ENCODE results near the gene CD79B. TPM values are rescaled to one million over a fixed set of nuclear protein-coding genes. Genes with fewer than 3 reads are reported as not detected.

Gene CD79B
- total RNA-seq, 1 donor from 2014 or later: 2.2 TPM

DNA sequence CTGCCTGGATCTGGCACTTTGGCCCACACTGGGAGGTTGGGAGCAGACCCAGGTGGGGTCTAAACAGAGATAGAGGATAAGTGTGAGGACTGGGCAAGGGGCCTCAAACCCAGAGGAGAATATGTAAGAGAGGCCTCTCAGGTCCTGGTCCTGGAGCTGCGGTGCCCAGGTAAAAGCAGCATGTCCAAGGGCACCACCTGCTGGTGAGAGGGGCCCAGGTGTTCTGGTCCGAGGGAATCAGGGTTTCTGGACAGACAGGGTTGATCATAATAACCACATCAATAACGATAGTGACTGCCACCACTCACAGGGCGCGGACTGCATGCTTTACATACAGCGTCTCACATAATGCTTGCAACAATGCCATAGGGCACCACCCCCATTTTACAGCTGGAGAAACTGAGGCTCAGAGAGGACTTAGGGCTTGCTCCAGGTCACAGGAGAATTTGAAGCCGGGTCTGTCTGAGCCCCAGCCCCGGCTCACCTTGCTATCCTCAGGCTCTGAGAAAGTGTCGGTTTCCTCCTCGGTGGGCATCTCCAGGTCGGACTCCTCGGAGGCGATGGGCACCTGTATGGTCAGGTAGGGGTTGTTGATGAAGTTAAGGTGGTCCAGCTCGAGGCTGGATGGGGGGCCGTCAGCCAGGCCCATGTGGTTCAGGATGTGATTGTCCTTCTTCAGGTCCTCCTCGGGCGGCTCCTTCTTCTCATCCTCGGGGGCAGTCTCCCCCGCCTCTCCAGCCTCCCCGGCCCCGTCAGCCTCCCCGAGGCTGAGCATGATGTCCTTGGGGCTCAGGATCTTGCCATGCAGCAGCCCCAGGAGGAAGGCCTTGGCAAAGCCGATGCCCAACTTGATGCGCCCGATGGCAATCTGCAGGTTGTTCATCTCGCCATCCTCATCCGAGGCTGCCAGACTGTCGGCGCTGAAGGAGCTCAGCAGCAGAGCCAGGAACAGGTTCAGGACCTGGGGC lies 19.1 kb upstream of the CD79B start:
- DNase-seq: no peak

DNA sequence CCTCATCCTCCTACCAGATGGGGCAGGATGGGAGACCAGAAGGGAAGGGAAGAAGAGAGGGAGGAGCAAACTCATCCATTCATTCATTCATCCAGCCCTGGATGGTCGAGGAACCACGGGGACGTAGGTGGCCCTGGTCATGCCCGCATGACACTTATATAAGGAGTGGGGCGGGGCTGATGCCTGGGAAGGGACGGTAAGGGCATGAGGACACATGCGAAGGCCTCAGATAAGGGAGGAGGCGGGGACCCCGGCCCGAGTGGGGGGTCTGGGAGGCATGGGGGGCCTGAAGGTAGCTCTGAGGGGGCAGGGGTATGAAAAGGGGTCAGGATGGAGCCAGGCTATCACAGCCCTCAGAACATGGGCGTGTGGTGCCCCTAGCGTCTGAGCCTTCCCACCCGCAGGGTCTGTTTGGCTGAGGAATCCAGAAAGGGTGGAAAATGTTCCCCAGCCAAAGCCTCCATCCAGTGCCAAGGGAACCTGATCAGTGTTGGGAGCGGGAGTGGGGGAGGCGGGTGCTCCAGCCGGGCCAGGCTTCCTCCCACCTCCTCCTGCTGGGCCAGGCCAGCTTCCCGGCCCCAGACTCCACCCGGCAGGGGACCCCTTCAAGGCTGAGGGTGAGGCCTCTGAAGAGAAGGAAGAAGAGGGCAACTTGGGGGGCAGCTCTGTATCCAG lies 17.6 kb upstream of the CD79B start:
- no peak for DNase-seq

DNA sequence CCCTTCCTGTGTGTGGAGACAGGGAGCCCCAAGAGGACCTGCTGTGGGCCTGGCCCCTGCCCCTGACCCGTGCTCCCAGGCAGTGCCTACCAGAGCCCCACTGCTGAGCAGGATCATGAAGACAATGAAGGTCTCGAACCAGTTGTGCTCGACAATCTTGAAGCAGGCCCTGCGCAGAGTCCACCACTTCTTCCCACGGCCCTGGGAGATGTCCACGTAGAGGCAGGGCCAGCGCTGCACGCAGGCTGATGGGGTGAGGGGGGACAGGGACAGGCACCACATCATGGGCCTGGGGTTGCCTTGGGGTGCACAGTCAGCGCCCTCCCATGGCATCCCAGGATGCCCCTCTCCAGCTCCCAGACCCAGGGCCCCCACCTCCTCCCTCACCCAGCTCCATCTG lies 16.4 kb upstream of the CD79B start:
- DNase-seq: no peak

DNA sequence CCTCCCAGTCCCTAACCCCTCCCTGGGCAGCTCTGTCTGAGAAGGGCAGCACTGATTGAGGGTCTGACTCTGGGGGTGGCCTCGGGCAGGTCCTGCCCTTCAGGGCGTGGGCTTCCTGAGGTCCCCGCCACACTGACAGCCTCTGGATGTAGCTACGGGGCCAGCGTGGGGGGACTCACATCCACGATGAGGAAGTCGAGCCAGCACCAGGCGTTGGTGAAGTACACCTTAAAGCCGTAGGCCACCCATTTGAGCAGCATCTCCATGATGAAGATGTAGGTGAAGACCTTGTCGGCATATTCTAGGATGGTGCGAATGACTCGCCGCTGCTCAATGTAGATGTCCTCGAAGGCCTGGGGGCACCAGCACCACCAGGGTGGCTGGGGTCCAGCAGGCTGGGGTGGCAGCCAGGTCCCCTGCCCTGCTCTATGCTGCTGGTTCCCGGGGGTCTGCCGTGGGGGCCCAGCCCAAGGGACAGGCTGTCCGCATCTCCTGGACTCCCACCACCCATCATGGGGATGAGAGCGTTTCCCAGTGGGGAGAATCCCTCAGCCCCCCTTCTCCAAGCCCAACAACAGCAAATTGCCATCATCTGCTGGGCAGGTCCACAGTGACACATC lies 15.7 kb upstream of the CD79B start:
- DNase-seq: no peak

DNA sequence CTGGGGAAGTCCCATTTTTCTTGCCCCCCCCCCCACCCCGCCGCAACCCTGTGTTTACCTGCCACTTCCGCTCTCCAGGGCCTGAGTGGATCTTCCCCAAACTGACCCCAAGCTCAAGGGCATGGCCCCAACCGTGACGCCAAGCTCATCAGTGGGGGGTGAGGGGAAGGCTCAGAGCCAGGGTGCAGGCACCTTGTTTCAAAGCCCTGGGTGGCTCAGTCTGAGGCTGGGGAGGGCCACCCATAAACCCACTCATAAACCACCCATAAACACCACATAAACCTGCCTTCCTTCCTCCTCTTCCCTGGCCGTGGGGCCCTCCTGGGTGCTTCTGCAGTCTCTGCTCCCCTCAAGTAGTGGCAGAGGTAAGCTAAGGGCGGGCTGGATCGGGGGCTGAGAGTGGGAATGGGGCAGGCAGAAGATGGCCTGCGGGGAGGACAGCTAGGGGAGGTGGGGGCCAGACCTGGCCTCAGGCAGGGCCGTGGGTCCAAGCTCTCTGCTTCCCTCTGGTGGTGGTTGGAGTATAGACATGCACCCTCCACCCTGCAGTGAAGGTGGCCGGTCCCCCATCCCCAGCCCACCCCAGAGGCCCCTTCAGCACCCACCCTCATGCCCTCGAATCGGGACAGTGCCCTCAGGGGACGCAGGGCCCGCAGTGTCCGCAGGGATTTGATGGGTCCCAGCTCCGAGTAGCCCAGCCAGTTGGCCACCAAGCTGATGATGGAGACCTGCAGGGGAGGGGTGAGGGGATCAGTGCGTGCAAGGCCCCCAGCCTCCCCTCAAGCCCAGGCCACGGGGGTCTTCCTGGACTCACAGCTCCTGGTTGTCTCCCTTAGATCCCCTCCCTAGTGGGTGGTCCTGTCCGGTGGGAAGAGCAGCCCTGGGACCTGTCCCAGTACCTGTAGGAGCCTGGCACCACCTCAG lies 14.6 kb upstream of the CD79B start:
- DNase-seq: no peak

DNA sequence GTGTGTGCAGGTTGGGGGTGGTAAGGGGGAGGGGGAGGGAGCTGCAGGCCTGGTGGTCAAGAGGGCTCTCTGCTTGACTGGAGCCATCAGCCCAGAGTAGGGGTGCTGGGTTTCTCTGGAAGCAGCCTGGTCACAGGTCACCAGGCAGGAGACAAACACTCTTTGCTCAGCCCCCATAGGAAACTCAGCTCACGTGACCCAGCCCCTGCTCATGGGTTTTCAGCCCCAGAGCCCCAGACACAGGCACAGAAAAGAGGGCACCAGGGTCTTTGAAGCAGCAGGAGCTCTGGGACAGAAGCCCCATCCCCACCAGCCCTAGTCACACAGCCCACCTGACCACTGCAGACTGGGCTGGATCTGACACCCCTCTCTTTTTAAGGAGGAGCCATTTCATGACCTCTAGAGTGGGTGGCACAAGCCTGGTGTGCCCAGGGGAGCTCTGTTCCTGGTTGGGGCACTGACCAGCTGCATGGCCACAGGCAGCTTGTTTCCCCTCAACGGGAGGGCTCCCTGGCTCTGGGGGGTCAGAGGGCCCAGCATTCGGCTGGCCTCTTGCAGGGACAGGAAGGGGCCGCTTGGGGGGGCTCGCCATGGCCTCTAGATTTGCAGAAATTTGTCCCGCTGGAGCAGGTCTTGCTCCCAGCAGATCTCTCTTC lies 13.8 kb upstream of the CD79B start:
- DNase-seq: no peak

DNA sequence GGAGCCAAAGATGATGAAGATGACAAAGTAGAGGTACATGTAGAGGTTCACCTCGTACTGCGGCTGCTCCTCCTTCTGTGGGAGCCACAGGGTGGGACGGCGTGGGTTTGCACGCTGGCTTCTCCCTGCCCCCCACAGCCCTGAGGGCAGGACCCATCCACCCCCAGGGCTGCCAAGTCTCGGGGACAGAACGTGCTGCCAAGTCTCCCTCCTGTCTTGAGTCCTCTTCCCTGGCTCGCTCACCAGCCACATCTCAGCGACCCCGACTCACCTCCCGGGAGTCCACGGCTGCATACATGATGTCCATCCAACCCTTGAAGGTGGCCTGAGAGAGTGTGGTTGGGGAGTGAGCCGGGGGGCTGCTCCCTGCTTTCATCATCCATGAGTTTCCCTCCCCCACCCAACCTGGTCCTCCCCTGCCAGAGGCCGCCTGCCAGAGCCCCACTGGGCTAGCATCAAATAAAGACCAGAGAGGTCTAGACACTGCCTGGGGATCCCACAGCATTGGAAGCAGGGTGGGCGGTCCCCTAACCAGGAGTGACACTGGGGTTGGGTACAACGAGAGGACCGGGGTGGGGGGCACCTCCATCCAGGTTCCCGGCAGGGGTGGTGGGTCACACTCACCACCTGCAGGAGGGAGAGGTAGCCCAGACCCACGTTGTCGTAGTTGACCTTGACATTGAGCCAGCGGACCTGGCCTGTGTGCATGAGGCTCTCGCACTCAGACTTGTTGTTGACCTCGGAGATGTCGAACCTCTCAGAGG lies 12.8 kb upstream of the CD79B start:
- DNase-seq: no peak

DNA sequence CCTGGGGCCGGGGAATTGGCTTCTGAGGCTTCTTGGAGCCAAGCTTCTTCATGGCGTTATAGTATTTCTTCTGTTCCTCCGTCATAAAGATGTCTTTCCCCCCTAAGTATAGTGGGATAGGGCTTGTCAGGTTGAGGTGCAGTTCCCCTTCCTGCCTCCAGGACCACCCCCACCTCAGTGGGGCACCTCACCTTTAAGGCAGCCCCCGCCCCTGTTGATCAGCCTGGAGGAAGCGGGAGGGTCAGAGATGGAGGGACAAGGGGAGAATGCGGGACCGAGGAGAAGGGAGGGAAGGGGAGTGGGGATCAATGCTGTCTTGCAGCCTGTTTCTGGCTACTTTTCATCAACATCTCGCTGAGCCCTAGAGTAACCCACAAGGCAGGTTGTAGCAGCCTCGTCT lies 11.6 kb upstream of the CD79B start:
- no peak for DNase-seq

DNA sequence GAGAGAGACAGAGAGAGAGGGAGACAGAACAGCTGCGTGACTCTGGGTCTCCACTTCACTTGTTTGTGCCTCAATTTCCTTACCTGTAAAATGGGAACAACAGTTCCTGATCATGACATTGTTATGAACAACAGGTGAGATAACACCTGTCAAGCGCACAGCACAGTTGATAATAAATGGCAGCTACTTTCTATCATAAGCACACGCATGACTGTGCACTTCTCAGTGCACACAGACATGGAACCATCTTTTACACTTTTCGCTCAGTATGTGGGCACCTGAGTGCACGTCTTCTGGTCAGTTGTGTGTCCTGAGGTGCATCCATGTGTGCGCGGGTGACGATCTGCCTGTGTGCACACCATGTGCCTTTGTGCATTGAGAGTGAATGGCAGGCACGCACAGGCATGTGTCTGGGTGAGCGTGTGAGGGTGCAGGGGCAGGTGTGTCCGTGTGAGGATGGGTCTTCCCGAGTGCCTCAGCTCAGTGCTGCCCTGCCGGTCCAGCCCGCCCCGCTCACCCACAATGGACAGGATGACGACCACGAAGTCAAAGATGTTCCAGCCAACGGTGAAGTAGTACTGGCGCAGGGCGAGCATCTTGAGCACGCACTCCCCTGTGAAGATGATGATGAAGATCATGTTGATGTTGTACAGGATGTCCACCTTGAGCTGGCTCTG lies 10.3 kb upstream of the CD79B start:
- DNase-seq: no peak

DNA sequence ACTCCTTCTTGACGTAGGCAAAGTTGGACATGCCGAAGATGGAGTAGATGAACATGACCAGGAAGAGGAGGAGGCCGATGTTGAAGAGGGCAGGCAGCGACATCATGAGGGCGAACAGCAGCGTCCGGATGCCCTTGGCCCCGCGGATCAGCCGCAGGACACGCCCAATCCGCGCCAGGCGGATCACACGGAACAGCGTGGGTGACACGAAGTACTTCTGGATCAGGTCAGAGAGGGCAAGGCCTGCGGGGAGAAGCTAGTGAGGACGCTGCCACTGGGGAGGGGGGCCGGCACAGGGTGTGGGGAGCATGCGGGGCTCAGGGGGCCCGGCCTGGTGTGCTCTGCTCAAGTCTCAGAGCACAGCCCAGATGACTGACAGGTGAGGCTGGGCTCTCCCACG lies 9.6 kb upstream of the CD79B start:
- no peak for DNase-seq

DNA sequence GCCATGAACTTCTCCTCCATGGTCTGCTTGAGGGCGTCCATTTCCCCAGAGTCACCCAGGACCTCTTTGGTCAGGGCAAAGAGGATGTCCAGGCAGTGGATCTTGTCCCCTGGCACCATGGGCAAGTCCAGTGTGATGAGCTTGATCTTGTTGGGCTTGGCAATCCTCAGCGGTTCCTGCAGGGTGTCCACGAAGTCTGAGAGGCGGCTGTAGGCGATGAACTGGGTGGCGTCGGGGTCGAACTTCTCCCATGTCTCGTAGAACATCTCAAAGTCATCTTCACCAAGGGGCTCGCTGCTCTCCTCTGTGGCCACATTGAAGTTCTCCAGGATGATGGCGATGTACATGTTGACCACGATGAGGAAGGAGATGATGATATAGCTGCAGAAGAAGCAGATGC lies 9.0 kb upstream of the CD79B start:
- DNase-seq: no peak

DNA sequence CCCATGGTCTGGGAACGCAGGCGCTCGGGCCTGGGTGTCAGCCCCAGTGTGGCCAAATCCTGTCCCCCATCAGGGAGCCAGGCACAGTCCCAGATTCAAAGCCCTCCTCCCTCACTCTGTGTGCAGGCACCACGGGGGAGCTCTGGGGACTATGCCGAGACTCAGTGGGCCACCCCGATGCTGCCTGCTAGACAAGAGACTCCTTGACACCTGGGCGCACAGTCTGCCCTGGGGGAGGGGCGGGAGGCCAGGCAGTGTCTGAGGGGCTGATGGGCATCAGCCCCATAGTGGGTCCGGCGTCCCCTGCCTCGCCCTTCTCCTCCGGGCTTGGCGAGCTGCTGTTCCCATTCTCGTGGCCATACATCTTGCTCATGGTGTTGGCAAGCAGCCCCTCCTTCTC lies 8.5 kb upstream of the CD79B start:
- DNase-seq: no peak

DNA sequence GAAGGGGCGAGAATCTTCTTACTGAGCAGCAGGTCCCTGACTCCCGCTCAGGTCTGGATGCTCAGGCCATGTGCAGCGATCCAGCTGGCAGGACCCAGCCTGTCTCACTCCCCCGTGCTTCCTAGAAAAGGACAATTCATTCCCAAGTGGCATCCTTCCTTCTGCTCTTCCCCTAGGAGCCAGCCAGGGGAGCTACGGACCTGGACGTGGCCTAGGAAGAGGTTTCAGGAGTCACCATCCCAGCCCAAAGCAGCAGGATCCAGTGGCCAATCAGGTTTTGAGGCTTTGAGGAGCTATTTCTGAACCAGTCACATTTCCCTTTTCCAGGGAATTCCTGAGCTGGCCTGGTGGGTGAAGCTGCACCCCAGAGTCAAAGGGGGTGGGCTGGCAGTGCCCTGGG lies 7.8 kb upstream of the CD79B start:
- no peak for DNase-seq

DNA sequence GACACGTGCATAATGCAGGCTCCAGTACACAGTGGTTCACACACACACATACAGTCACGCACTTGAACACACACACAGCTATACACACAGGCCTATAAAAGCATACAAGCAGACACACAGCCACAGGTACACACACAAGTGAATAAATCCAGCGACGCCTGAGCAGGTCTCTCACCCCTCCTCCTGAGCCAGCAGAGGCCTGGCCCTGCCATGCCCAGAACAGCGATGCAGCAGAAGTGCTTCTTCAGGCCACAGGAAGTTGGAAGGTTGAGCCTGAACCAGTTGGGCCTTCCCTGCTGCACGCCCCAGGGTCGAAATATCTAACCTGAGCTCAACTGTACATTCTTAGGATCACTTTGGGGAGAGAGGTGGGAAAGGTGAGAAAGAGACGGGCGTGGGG lies 7.3 kb upstream of the CD79B start:
- DNase-seq: no peak

DNA sequence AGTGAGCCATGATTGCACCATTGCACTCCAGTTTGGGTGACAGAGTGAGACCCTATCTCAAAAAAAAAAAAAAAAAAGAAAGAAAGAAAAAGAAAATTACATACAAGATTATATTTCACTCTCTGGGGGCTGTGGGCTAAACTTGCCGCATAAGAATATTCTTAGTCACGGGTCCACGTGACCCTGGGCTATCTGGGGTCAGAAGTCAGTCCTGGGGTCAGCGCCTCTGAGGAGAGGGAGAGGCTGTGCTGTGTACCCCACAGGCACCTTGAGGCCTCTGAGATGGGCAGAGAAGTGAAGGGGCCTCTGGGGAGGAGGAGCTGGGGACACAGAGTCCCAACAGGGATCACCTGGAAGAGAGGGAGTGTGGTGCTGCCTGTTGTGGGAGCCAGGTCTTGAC lies 5.8 kb upstream of the CD79B start:
- no peak for DNase-seq

DNA sequence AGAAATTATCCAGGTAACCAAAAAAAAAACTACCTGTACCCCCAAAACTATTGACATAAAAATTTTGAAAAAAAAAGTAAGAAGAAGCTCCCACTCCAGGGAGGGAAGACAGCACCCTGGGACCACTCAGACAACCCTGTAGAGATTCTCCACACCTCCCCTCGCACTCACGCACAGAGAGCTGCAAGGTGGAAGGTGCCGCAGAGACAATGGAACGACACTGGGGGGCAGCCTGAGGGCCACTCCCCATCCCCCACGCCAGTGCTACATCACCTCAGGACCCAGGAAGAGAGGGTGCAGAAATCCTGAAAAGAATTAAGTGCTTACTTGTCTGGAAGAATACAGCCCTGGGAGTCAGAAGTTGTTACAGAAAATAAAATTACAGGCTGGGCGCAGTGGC lies 5.2 kb upstream of the CD79B start:
- no peak for DNase-seq

DNA sequence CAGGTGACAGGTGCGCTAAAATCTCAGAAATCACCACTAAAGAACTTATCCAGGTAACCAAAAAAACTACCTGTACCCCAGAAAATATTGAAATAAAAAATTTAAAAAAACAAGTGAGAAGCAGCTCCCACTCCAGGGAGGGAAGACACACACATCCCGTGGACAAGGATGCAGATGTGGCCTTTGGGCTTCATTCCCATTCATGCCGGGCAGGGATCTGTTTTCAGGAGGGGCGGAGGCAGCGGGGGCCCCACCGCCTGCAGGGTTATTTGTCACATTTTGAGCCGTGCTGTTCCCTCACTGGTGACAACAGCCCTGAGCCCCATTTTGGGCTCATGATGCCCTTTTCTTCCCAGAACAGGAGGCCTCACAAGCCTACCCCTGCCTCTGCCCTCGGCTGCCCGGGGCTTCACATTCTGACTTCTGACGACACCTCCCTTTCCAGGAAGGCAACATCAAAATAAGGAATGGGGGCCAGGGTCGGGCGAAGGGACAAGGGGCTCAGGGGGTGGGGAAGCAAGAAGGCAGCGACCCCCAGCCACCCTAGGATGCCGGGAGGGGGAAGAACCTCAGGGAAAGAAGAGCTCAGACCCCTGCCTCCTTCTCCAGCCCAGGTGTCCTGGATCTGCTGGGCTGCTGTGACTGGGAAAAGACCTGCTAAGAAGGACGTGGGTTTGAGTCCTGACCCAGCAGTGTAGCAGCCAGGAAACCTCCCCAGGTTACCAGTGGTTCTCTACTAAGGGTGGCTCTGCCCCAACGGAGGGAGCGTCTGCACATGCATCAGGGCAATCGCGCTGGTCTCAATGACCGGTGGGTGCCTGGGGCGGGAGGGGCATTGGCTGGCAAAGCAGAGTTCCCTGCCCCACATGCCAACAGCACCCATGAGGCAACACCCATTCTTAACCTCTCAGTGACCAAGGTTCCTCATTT lies 2.3 kb upstream of the CD79B start:
- DNase-seq: no peak

DNA sequence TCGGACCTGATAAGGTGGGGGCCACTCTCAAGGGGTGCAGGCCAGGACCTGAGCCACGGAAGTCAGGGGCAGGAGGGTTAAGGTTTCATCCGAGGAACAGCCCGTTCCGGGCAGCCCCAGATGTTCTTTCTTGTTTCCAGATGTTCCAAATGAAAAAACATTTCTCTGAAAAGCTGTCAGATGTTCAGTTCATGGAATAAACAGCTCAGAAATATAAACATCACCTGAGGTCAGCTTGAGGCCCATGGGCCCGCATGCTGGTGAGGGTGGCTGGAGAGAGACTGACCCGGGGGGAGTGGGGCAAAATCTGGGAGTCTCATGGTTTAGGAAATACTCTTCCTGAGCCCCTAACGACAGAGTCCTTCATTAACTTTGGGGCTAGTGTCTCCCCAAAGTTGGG lies 1.5 kb upstream of the CD79B start:
- no peak for DNase-seq

DNA sequence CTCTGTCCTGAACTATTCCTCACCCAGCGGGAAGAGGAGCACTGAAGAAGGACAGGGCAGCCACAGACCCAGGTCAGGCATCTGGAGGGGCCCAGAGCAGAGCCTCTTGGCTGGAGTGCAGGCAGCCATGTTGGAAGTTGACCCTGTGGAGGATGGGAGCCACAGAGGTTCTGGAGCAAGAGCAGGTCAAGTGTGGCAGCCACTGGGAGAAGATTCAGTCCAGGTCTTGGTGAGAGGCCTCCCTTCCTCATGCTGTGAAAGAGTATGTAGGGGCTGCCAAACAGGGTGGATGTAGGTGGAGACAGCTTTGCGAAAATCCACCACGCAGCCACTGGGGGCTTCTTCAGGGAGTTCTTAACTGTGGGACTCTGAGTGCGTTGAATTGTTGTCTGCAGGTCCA lies 590 bp upstream of the CD79B start:
- DNase-seq: no peak

All from skin of body (tissue), 2 donors.